GM18507 (cell line): ENCODE results near the gene CANX.

Experiments
- DNase-seq: peaks from one replicate; pipeline ENCODE4 v3.0.0; 2011; ENCODE audit warnings: low read depth; ENCODE audit not compliant: insufficient read length; ENCODE audit errors: extremely low spot score
- FAIRE-seq: peaks from 2 replicates; lab custom pipeline; 2011; peaks lifted over from hg19 to GRCh38; lab: Jason Lieb, UNC

CANX gene

GRCh38 chr5:179771311-179771895 is 72.6 kb downstream of the CANX start:
- FAIRE-seq (no peak), DNase-seq (no peak)

GRCh38 chr5:179772351-179772750 is 73.6 kb downstream of the CANX start:
- no peak for FAIRE-seq

GRCh38 chr5:179773686-179774040 is 74.9 kb downstream of the CANX start:
- no peak for FAIRE-seq

More at GRCh38 chr5:179772351-179772750, 73.6 kb downstream of the CANX start:
- DNase-seq: no peak

GRCh38 chr5:179774442-179774841 is 75.7 kb downstream of the CANX start:
- DNase-seq (no peak), FAIRE-seq (no peak)

More at GRCh38 chr5:179773686-179774040, 74.9 kb downstream of the CANX start:
- DNase-seq: no peak

GRCh38 chr5:179776411-179776938 is 77.7 kb downstream of the CANX start:
- DNase-seq (no peak), FAIRE-seq (no peak)

- no peak for FAIRE-seq
- no peak for DNase-seq
These were observed 78.7 kb downstream of the CANX start for GRCh38 chr5:179777456-179777855.

DNA sequence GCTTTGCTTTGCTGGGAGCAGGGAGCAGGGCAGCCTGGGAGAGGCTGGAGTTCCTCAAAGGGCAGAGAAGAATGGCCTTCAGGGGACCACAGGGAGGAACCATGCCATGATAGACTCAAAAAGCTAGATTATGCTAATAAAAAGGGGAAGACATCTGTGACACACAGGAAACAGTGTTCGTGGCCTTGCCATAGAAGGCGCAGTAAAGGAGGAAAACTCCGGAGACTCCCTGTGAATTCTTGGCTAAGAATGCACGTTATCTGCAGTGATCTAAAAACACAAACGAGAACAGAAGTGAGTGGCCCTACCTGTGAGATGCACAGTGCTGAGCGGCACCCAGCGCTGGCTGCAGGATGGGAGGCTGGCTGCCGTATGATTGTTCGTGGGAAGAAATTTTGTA is 79.1 kb downstream of the CANX start:
- DNase-seq (no peak), FAIRE-seq (no peak)

DNA sequence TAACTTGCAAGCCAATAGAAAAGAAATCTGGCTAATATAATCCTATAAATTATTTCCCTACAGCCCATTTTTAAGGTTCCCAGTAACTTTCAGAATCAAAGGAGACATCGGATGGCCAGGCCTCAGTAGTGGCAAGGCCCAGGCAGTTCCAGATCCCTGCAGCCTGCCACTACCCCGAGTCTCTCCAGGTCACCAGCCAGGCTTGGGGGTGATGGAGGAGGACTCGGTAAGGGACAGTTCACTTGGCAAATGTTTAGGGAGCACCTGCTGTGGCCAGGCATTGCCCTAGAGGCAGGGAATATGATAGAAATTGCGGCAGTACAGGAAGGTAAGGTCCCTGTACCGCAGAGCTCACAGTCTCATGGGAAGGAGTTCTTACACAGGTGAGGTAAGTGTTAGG is 79.8 kb downstream of the CANX start:
- DNase-seq: no peak
- no peak for FAIRE-seq

DNA sequence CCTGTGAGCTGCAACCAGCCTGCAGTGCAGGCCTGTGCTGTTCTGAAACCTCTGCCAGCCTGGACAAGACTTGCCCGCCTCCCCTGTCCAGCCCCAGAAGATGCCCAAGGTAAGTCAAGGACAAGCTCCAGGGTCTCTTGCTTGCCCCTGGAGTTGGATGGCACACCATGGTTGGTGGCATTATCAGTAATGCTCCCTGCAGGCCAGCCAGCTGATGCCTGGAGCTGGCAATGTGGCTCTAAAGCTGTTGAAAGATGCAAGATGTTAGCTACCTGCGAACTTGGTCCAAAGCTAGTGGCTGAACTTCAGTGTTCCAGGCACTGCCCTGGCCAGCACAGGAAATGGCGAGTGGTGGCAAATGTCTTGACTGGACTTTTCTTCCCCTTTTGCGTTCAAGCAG is 81.1 kb downstream of the CANX start:
- DNase-seq: no peak
- no peak for FAIRE-seq

DNA sequence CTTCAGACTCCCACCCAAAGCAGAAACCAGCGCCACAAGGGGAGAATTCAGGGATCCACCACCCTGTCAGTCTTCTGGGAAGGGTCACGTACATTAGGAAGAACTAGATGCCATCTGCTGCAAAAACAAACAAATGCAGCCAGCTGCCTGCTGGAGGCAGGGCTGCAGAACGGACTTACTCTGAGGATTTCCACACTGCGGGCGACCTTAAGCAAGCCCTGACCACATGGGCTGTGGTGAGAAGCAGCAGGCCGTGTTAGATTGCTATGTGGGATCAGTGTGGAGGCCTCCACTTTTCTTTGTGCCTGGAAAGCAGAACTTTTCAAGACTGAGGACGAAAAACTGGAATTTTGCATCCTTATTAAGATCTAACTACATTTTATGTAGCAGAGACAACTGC is 81.6 kb downstream of the CANX start:
- FAIRE-seq: no peak
- no peak for DNase-seq
